Liver (tissue), 9 donors: ENCODE data around the gene CORO7. TPM values are rescaled to one million over a fixed set of nuclear protein-coding genes. Genes with fewer than 3 reads are reported as not detected.

Source experiments
- DNase-seq: peaks from one replicate; pipeline ENCODE4 v3.0.0-alpha.2; 2017; ENCODE audit warnings: low spot score
- H3K27ac ChIP-seq, 2 donors: one replicate each; pipeline ENCODE4 v1.7.0; 2013; ENCODE audit warnings: inconsistent platforms in 2 of 2, low read length in 2 of 2, control low read depth in 1 of 2, low read depth in 1 of 2, mild to moderate bottlenecking in 1 of 2
- H3K27me3 ChIP-seq, 4 donors: one replicate each; pipeline versions ENCODE4 v1.6.1 to v1.7.0; 2013; ENCODE audit warnings: low read length in 3 of 4, inconsistent platforms in 1 of 4, mild to moderate bottlenecking in 1 of 4, moderate library complexity in 1 of 4; ENCODE audit not compliant: control insufficient read depth in 4 of 4, insufficient read depth in 4 of 4
- H3K36me3 ChIP-seq, 4 donors: one replicate each; pipeline versions ENCODE4 v1.6.1 to v1.7.0; 2013; ENCODE audit warnings: low read length in 3 of 4, mild to moderate bottlenecking in 3 of 4, low read depth in 1 of 4, moderate library complexity in 1 of 4; ENCODE audit not compliant: control insufficient read depth in 4 of 4, insufficient read depth in 3 of 4
- H3K4me1 ChIP-seq, 4 donors: one replicate each; pipeline versions ENCODE4 v1.6.1 to v1.7.0; 2013; ENCODE audit warnings: low read length in 3 of 4, mild to moderate bottlenecking in 3 of 4, moderate library complexity in 1 of 4; ENCODE audit not compliant: control insufficient read depth in 4 of 4, insufficient read depth in 4 of 4
- H3K4me3 ChIP-seq, 3 donors: one replicate each; pipeline versions ENCODE4 v1.6.1 to v1.7.0; 2013; ENCODE audit warnings: low read length in 3 of 3, control low read depth in 1 of 3, low read depth in 1 of 3, mild to moderate bottlenecking in 1 of 3
- H3K9ac ChIP-seq, 2 donors: one replicate each; pipeline ENCODE4 v1.7.0; 2013; ENCODE audit warnings: low read length in 2 of 2, mild to moderate bottlenecking in 2 of 2, moderate library complexity in 2 of 2, control low read depth in 1 of 2, low read depth in 1 of 2
- H3K9me3 ChIP-seq, 4 donors: one replicate each; pipeline versions ENCODE4 v1.6.1 to v1.7.0; 2013; ENCODE audit warnings: low read length in 3 of 4; ENCODE audit not compliant: control insufficient read depth in 4 of 4
- EGR1 ChIP-seq, 2 donors: IDR thresholded peaks; 2 replicates each; pipeline ENCODE4 v1.6.1; 2016 to 2018; ENCODE audit warnings: antibody characterized with exemption in 2 of 2, low read depth in 2 of 2
- FOXA1 ChIP-seq: IDR thresholded peaks from 2 replicates; pipeline ENCODE4 v1.6.1; 2016; ENCODE audit warnings: antibody characterized with exemption
- FOXA2 ChIP-seq: IDR thresholded peaks from 2 replicates; pipeline ENCODE4 v1.6.1; 2016; ENCODE audit warnings: antibody characterized with exemption
- GABPA ChIP-seq, 2 donors: IDR thresholded peaks in 1 of 2; conservative IDR thresholded peaks in 1 of 2; 2 replicates each; pipeline ENCODE4 v1.6.1; 2016; ENCODE audit warnings: antibody characterized with exemption in 2 of 2, mild to moderate bottlenecking in 1 of 2, moderate library complexity in 1 of 2
- HNF4A ChIP-seq, 2 donors: conservative IDR thresholded peaks; 2 replicates each; pipeline ENCODE4 v1.6.1; 2016; ENCODE audit warnings: antibody characterized with exemption in 2 of 2, mild to moderate bottlenecking in 2 of 2
- HNF4G ChIP-seq: IDR thresholded peaks from 2 replicates; pipeline ENCODE4 v1.6.1; 2016; ENCODE audit warnings: antibody characterized with exemption
- JUND ChIP-seq, 2 donors: IDR thresholded peaks; 2 replicates each; pipeline ENCODE4 v1.6.1; 2016; ENCODE audit warnings: antibody characterized with exemption in 2 of 2
- NR2F2 ChIP-seq: IDR thresholded peaks from 2 replicates; pipeline ENCODE4 v1.6.1; 2016; ENCODE audit warnings: antibody characterized with exemption
- RAD21 ChIP-seq, 2 donors: IDR thresholded peaks; 2 replicates each; pipeline ENCODE4 v1.6.1; 2016; ENCODE audit warnings: antibody characterized with exemption in 2 of 2, mild to moderate bottlenecking in 2 of 2
- RXRA ChIP-seq, 2 donors: IDR thresholded peaks; 2 replicates each; pipeline ENCODE4 v1.6.1; 2017 to 2018; ENCODE audit warnings: antibody characterized with exemption in 2 of 2, mild to moderate bottlenecking in 1 of 2
- SP1 ChIP-seq: IDR thresholded peaks from 2 replicates; pipeline ENCODE4 v1.6.1; 2018; ENCODE audit warnings: antibody characterized with exemption, mild to moderate bottlenecking
- TAF1 ChIP-seq: conservative IDR thresholded peaks from 2 replicates; pipeline ENCODE4 v1.6.1; 2016; ENCODE audit warnings: antibody characterized with exemption, mild to moderate bottlenecking
- YY1 ChIP-seq: IDR thresholded peaks from 2 replicates; pipeline ENCODE4 v1.6.1; 2016; ENCODE audit warnings: antibody characterized with exemption, mild to moderate bottlenecking
- WGBS: extraction: QIAGEN DNeasy Blood & Tissue Kit; methylation state at CpG from one replicate; pipeline ENCODE4 v1.1.7; 2013; 5-methylcytosine and 5-hydroxymethylcytosine counted together
- polyA plus RNA-seq, 2 donors: library from polyadenylated mRNA; stranded (reverse) in 1 of 2; unstranded in 1 of 2; fragments of 200-250 nt in 1 of 2; fragments of >200 nt in 1 of 2; fragmentation: Nextera tagmentation in 1 of 2; extraction: Ambion mirVana in 1 of 2; gene quantifications; one replicate each; pipeline versions ENCODE4 v1.2.1 to v1.2.3, GENCODE V29; 2013 to 2015
- total RNA-seq, 2 donors: library from RNA; depleted of rRNA; stranded (reverse); fragments of >200 nt; gene quantifications; one replicate each; pipeline ENCODE4 v1.2.3, GENCODE V29; 2014
- TF ChIP-seq, protein P1 (sequence below): IDR thresholded peaks from 2 replicates; pipeline ENCODE4 v1.6.1; 2016; ENCODE audit warnings: antibody characterized with exemption
- TF ChIP-seq, protein P2 (sequence below): IDR thresholded peaks from 2 replicates; pipeline ENCODE4 v1.6.1; 2016; ENCODE audit warnings: antibody characterized with exemption
- TF ChIP-seq, protein P3 (sequence below): IDR thresholded peaks from 2 replicates; pipeline ENCODE4 v1.6.1; 2016; ENCODE audit warnings: antibody characterized with exemption
- TF ChIP-seq, protein P4 (sequence below): IDR thresholded peaks from 2 replicates; pipeline ENCODE4 v1.6.1; 2016; ENCODE audit warnings: antibody characterized with exemption, mild to moderate bottlenecking
- TF ChIP-seq, protein P5 (sequence below): fragments of 150-350 bp; IDR thresholded peaks from 2 replicates; pipeline ENCODE4 v1.5.1; 2017; ENCODE audit warnings: improper control_type of control experiment, low read depth, low read length; ENCODE audit not compliant: missing input control
- donor health status: healthy.
- donor health status: healthy.
- donor health status: healthy.
- donor health status: healthy.
- donor health status: healthy.

CORO7 gene
- total and polyA plus RNA-seq, 4 donors = 7.3 to 21.5 (median 13.0) TPM

DNA sequence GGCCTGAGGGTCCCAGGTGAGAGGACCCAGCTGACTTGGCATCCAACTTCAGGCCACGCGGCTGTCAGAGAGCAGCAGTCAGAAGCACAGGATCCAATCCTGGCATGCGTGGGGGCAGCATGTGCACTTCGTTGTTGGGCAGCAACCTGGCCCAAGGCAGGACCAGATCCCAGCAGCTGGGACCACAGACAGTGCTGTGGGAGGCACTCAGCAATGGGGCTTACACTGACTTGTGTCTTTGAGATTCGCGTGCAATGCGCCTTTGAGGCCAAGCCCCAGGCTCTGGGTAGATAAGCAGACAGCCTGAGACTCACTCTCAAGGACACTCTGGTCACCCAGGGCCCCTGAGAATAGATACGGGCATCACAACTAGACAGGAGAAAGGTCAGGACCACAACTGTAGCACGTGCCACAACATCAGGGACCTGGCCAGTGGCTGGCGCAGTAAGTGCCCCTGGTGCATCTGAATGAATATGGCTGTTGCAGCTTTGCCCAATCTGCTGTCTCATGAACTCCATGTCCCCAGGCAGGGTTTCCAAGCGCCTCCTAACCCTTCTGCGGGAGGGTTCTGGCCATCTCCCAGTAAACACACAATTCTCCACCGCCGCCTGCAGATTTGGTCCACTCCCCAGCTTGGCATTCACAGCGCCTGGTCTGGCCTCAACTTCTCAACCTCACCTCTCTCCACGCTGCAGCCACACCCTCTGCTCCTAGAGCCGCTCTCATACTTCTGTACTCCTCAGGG lies 68.5 kb downstream of the CORO7 start:
- no peaks in the 10 kb centered on the region for H3K27me3 ChIP-seq
- H3K9me3 ChIP-seq = no peaks in the 10 kb centered on the region
- WGBS = 68% methylated on average over 17 of the region's 17 CpGs
- TF ChIP-seq JUND (IDR thresholded peaks at IDR 0.05) = no peak
- peak; percentile 46 for TF ChIP-seq YY1
- TF ChIP-seq HNF4A (conservative IDR thresholded peaks at IDR 0.05) = peak in 1 of 2 donors; percentile 25
- peak; percentile 11 for TF ChIP-seq SP1
- no peak for TF ChIP-seq NR2F2
- peak; percentile 52 to 57 for TF ChIP-seq RXRA (IDR thresholded peaks at IDR 0.05)
- H3K4me3 ChIP-seq = no peak overlapping the region
- no peak overlapping the region for H3K9ac ChIP-seq
- peaks cover 12 to 56% (median 39%) of the 10 kb centered on the region in 4 donors for H3K4me1 ChIP-seq
- DNase-seq = no peak
- peak overlapping the region; percentile 79 to 94 for H3K27ac ChIP-seq
- no peaks in the 10 kb centered on the region for H3K36me3 ChIP-seq

DNA sequence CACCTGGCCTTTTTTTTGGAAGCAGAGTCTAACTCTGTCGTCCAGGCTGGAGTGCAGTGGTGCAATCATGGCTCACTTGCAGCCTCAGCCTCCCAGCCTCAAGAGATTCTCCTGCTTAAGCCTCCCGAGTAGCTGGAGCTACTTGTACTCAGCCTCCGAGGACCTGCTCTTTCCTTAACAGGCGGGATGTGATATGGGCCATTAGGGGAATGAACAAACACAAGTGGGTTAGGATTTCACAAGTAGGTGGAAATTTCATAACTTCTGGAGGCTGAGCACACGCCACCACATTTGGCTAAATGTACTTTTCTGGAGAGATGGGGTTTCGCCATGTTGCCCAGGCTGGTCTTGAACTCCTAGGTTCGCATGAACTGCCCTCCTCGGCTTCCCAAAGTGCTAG lies 69.4 kb downstream of the CORO7 start:
- no peaks in the 10 kb centered on the region for H3K27me3 ChIP-seq
- H3K4me1 ChIP-seq = peaks cover 12 to 56% (median 39%) of the 10 kb centered on the region in 4 donors
- DNase-seq = no peak
- H3K36me3 ChIP-seq = no peaks in the 10 kb centered on the region
- WGBS = 53% methylated on average over 8 of the region's 8 CpGs
- TF ChIP-seq, protein P1, sequence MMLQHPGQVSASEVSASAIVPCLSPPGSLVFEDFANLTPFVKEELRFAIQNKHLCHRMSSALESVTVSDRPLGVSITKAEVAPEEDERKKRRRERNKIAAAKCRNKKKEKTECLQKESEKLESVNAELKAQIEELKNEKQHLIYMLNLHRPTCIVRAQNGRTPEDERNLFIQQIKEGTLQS = no peak
- TF ChIP-seq, protein P2, sequence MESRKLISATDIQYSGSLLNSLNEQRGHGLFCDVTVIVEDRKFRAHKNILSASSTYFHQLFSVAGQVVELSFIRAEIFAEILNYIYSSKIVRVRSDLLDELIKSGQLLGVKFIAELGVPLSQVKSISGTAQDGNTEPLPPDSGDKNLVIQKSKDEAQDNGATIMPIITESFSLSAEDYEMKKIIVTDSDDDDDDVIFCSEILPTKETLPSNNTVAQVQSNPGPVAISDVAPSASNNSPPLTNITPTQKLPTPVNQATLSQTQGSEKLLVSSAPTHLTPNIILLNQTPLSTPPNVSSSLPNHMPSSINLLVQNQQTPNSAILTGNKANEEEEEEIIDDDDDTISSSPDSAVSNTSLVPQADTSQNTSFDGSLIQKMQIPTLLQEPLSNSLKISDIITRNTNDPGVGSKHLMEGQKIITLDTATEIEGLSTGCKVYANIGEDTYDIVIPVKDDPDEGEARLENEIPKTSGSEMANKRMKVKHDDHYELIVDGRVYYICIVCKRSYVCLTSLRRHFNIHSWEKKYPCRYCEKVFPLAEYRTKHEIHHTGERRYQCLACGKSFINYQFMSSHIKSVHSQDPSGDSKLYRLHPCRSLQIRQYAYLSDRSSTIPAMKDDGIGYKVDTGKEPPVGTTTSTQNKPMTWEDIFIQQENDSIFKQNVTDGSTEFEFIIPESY = no peak
- TF ChIP-seq FOXA2 = no peak
- peak; percentile 21 for TF ChIP-seq SP1
- TF ChIP-seq HNF4G = no peak
- no peak for TF ChIP-seq JUND (IDR thresholded peaks at IDR 0.05)
- no peak for TF ChIP-seq FOXA1
- TF ChIP-seq, protein P3, sequence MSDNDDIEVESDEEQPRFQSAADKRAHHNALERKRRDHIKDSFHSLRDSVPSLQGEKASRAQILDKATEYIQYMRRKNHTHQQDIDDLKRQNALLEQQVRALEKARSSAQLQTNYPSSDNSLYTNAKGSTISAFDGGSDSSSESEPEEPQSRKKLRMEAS = no peak
- peak in 1 of 2 donors; percentile 46 for TF ChIP-seq RXRA (IDR thresholded peaks at IDR 0.05)
- TF ChIP-seq NR2F2 = no peak
- TF ChIP-seq RAD21 (IDR thresholded peaks at IDR 0.05) = no peak
- peak in 1 of 2 donors; percentile 21 for TF ChIP-seq HNF4A (conservative IDR thresholded peaks at IDR 0.05)
- no peak for TF ChIP-seq EGR1 (IDR thresholded peaks at IDR 0.05; ENCODE audit: low read depth in 2 of 2)
- TF ChIP-seq, protein P4, sequence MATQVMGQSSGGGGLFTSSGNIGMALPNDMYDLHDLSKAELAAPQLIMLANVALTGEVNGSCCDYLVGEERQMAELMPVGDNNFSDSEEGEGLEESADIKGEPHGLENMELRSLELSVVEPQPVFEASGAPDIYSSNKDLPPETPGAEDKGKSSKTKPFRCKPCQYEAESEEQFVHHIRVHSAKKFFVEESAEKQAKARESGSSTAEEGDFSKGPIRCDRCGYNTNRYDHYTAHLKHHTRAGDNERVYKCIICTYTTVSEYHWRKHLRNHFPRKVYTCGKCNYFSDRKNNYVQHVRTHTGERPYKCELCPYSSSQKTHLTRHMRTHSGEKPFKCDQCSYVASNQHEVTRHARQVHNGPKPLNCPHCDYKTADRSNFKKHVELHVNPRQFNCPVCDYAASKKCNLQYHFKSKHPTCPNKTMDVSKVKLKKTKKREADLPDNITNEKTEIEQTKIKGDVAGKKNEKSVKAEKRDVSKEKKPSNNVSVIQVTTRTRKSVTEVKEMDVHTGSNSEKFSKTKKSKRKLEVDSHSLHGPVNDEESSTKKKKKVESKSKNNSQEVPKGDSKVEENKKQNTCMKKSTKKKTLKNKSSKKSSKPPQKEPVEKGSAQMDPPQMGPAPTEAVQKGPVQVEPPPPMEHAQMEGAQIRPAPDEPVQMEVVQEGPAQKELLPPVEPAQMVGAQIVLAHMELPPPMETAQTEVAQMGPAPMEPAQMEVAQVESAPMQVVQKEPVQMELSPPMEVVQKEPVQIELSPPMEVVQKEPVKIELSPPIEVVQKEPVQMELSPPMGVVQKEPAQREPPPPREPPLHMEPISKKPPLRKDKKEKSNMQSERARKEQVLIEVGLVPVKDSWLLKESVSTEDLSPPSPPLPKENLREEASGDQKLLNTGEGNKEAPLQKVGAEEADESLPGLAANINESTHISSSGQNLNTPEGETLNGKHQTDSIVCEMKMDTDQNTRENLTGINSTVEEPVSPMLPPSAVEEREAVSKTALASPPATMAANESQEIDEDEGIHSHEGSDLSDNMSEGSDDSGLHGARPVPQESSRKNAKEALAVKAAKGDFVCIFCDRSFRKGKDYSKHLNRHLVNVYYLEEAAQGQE = no peak
- no peak for TF ChIP-seq GABPA (IDR thresholded peaks at IDR 0.05 in 1 of 2, conservative IDR thresholded peaks at IDR 0.05 in 1 of 2)
- TF ChIP-seq YY1 = peak; percentile 61
- TF ChIP-seq TAF1 = no peak
- TF ChIP-seq, protein P5, sequence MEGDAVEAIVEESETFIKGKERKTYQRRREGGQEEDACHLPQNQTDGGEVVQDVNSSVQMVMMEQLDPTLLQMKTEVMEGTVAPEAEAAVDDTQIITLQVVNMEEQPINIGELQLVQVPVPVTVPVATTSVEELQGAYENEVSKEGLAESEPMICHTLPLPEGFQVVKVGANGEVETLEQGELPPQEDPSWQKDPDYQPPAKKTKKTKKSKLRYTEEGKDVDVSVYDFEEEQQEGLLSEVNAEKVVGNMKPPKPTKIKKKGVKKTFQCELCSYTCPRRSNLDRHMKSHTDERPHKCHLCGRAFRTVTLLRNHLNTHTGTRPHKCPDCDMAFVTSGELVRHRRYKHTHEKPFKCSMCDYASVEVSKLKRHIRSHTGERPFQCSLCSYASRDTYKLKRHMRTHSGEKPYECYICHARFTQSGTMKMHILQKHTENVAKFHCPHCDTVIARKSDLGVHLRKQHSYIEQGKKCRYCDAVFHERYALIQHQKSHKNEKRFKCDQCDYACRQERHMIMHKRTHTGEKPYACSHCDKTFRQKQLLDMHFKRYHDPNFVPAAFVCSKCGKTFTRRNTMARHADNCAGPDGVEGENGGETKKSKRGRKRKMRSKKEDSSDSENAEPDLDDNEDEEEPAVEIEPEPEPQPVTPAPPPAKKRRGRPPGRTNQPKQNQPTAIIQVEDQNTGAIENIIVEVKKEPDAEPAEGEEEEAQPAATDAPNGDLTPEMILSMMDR = no peak
- no peak overlapping the region for H3K4me3 ChIP-seq
- H3K27ac ChIP-seq = peak overlapping the region; percentile 79 to 94
- H3K9me3 ChIP-seq = no peaks in the 10 kb centered on the region
- no peak overlapping the region for H3K9ac ChIP-seq
